Thyroid gland (tissue), 4 donors: ENCODE measurements around the gene LELP1. TPM values are rescaled to one million over a fixed set of nuclear protein-coding genes. Genes with fewer than 3 reads are reported as not detected.

ENCODE experiments used
- DNase-seq, 2 donors: peaks; one replicate each; pipeline ENCODE4 v3.0.0-alpha.2; 2019
- H3K27ac ChIP-seq, 3 donors: fragments of 200-600 bp; sonication (generic); 1 replicate in 2 of 3; 2 replicates in 1 of 3; pipeline ENCODE4 v1.5.1; 2016 to 2019; ENCODE audit warnings: mild to moderate bottlenecking in 1 of 3, moderate library complexity in 1 of 3
- H3K27me3 ChIP-seq: fragments of 200-600 bp; sonication (generic); one replicate; pipeline ENCODE4 v1.5.1; 2019
- H3K36me3 ChIP-seq, 2 donors: fragments of 200-600 bp; sonication (generic); one replicate each; pipeline ENCODE4 v1.5.1; 2016 to 2019
- H3K4me1 ChIP-seq, 2 donors: fragments of 200-600 bp; sonication (generic); one replicate each; pipeline ENCODE4 v1.5.1; 2017 to 2019
- H3K4me3 ChIP-seq, 3 donors: fragments of 200-600 bp; sonication (generic); replicated peaks in 1 of 3; 1 replicate in 2 of 3; 2 replicates in 1 of 3; pipeline ENCODE4 v1.5.1; 2016; ENCODE audit warnings: mild to moderate bottlenecking in 1 of 3
- H3K9me3 ChIP-seq: fragments of 200-600 bp; sonication (generic); one replicate; pipeline ENCODE4 v1.5.1; 2017
- POLR2A ChIP-seq, 2 donors: fragments of 450-650 bp; IDR thresholded peaks; one replicate each; pipeline ENCODE4 v1.6.1; 2017; ENCODE audit warnings: antibody characterized with exemption in 2 of 2, mild to moderate bottlenecking in 2 of 2, moderate library complexity in 1 of 2
- WGBS, 2 donors: methylation state at CpG; one replicate each; pipeline ENCODE4 v1.1.5; 2017; 5-methylcytosine and 5-hydroxymethylcytosine counted together
- intact Hi-C: fragments of 100-400 bp; cut with DNase I; formaldehyde crosslinking; loops from one replicate; pipeline ENCODE4 v1.15.1; 2023
- total RNA-seq, 4 donors: library from RNA; depleted of rRNA; stranded (reverse); fragments of >200 nt; gene quantifications; one replicate each; pipeline ENCODE4 v1.2.3, GENCODE V29; 2016
- TF ChIP-seq, protein P1 (sequence below), 6 experiments: fragments of 200-600 bp in 3 of 6; fragments of 450-650 bp in 3 of 6; sonication (generic) in 3 of 6; IDR thresholded peaks; one replicate each; pipeline ENCODE4 v1.5.1; 2016 to 2019; ENCODE audit warnings: antibody characterized with exemption in 6 of 6, mild to moderate bottlenecking in 2 of 6, inconsistent platforms in 1 of 6, moderate library complexity in 1 of 6

LELP1 gene
- total RNA-seq: 1 to 10 TPM in 1 of 4 donors, not detected in 3; 3.6 TPM

DNA sequence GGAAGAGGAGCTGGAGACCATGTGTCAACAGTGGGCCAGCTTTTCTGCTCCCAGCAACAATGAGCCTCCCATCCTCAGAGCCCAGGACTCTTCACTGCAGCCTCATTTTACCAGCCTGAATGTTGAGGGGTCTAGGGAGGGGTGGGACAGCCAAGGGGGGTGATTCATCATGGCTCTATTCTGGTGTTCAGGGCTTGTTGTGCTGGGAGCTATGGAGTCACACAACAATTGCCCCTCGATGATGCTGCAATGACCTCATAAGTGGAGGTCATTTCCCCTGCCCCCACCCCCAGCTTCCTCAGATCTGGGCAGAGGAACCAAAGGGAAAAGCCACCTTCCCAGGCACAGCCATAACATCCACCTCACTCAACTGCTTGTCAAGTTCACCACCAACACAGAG lies at the start of gene LELP1:
Gene LELP1 (plus strand): TSS at position 301 of the 400 bp plus-strand sequence. CDS start 1,278 bp downstream, outside the sequence.
- DNase-seq: no peak
- H3K27me3 ChIP-seq: no peaks in the 10 kb centered on the region
- H3K4me1 ChIP-seq: no peaks in the 10 kb centered on the region
- TF ChIP-seq, protein P1, sequence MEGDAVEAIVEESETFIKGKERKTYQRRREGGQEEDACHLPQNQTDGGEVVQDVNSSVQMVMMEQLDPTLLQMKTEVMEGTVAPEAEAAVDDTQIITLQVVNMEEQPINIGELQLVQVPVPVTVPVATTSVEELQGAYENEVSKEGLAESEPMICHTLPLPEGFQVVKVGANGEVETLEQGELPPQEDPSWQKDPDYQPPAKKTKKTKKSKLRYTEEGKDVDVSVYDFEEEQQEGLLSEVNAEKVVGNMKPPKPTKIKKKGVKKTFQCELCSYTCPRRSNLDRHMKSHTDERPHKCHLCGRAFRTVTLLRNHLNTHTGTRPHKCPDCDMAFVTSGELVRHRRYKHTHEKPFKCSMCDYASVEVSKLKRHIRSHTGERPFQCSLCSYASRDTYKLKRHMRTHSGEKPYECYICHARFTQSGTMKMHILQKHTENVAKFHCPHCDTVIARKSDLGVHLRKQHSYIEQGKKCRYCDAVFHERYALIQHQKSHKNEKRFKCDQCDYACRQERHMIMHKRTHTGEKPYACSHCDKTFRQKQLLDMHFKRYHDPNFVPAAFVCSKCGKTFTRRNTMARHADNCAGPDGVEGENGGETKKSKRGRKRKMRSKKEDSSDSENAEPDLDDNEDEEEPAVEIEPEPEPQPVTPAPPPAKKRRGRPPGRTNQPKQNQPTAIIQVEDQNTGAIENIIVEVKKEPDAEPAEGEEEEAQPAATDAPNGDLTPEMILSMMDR (IDR thresholded peaks at IDR 0.05): no peak
- no peak for TF ChIP-seq POLR2A (IDR thresholded peaks at IDR 0.05)
- no peak within 1 kb of the TSS for H3K27ac ChIP-seq
- no peaks in the 10 kb centered on the region for H3K9me3 ChIP-seq
- intact Hi-C loops: no loop called here
- WGBS, 2 donors: 43 to 62% methylated on average over 1 of the region's 1 CpG
- H3K4me3 ChIP-seq: no peak within 1 kb of the TSS
- no peaks in the 10 kb centered on the region for H3K36me3 ChIP-seq

- no peak for DNase-seq
- Histone ChIP-seq H3K4me3 (no peak overlapping the region), H3K27ac (no peak overlapping the region), H3K36me3 (no peaks in the 10 kb centered on the region), H3K9me3 (no peaks in the 10 kb centered on the region), H3K4me1 (no peaks in the 10 kb centered on the region), H3K27me3 (no peaks in the 10 kb centered on the region)
- intact Hi-C loops: no loop called here
- no peak for TF ChIP-seq POLR2A (IDR thresholded peaks at IDR 0.05)
- TF ChIP-seq, protein P1 (IDR thresholded peaks at IDR 0.05): no peak
- 85 to 91% methylated on average over 2 of the region's 2 CpGs for WGBS, 2 donors
Observed at GRCh38 chr1:153155541-153155940, 47.7 kb upstream of the LELP1 start.

- H3K27me3 ChIP-seq: no peaks in the 10 kb centered on the region
- TF ChIP-seq, protein P1 (IDR thresholded peaks at IDR 0.05): no peak
- no peak for TF ChIP-seq POLR2A (IDR thresholded peaks at IDR 0.05)
- no peaks in the 10 kb centered on the region for H3K9me3 ChIP-seq
- intact Hi-C loops: no loop called here
- no peak for DNase-seq
- H3K4me1 ChIP-seq: no peaks in the 10 kb centered on the region
- 77% methylated on average over 2 of the region's 2 CpGs for WGBS, 2 donors
- no peak overlapping the region for H3K4me3 ChIP-seq
- no peaks in the 10 kb centered on the region for H3K36me3 ChIP-seq
- H3K27ac ChIP-seq: no peak overlapping the region
Observed at GRCh38 chr1:153168686-153169085, 34.5 kb upstream of the LELP1 start.

DNA sequence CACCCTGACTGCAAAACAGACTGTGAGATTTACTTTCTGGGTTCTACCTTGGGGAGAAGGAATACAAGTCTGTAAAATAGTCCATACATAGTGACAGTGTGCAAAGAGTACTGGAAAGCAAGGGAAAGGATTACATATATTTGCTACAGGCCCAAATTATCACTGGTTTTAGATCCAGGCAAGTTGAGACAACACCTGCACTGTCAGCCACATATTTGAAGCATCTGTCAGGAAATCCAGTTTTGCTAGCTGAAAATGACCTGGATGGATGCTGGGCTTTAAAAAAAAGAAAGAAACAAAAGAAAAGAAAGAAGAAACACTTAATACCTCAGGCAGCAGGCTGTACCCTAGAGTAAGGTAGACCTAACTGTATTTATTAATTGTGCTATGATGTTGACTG lies 28.6 kb upstream of the LELP1 start:
- TF ChIP-seq POLR2A (IDR thresholded peaks at IDR 0.05): no peak
- TF ChIP-seq, protein P1 (IDR thresholded peaks at IDR 0.05): no peak
- intact Hi-C loops: no loop called here
- DNase-seq: no peak
- Histone ChIP-seq H3K27ac (no peak overlapping the region), H3K4me1 (no peaks in the 10 kb centered on the region), H3K4me3 (no peak overlapping the region), H3K9me3 (no peaks in the 10 kb centered on the region), H3K36me3 (no peaks in the 10 kb centered on the region), H3K27me3 (no peaks in the 10 kb centered on the region)

DNA sequence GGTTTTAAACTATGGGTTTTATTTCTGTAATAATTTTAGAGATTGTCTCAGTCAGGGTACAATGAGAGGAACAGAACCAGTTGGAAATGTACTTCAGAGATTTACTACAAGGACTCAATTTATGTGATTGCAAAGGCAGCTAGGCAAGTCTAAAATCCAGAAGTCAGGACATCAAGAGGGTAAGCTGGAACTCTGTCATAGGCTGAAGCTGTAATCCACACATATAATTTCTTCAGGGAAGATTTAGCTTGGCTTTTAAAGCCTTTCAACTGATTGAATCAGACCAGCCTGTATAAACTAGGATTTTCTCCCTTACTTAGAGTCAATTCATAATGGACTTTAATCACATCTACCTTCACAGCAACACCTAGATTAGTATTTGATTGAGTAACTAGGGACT lies 24.3 kb upstream of the LELP1 start:
- H3K36me3 ChIP-seq: no peaks in the 10 kb centered on the region
- TF ChIP-seq, protein P1 (IDR thresholded peaks at IDR 0.05): no peak
- no peak for TF ChIP-seq POLR2A (IDR thresholded peaks at IDR 0.05)
- no peaks in the 10 kb centered on the region for H3K9me3 ChIP-seq
- intact Hi-C loops: no loop called here
- no peak overlapping the region for H3K27ac ChIP-seq
- no peak for DNase-seq
- no peaks in the 10 kb centered on the region for H3K4me1 ChIP-seq
- no peaks in the 10 kb centered on the region for H3K27me3 ChIP-seq
- no peak overlapping the region for H3K4me3 ChIP-seq
